Measurements from ENCODE around the gene PAGR1.
"Not testable (repeated sequence)": the region's sequence is repeated elsewhere in the genome, so short reads cannot be mapped to it uniquely, and the experiment has no call there.

PAGR1 gene

DNA sequence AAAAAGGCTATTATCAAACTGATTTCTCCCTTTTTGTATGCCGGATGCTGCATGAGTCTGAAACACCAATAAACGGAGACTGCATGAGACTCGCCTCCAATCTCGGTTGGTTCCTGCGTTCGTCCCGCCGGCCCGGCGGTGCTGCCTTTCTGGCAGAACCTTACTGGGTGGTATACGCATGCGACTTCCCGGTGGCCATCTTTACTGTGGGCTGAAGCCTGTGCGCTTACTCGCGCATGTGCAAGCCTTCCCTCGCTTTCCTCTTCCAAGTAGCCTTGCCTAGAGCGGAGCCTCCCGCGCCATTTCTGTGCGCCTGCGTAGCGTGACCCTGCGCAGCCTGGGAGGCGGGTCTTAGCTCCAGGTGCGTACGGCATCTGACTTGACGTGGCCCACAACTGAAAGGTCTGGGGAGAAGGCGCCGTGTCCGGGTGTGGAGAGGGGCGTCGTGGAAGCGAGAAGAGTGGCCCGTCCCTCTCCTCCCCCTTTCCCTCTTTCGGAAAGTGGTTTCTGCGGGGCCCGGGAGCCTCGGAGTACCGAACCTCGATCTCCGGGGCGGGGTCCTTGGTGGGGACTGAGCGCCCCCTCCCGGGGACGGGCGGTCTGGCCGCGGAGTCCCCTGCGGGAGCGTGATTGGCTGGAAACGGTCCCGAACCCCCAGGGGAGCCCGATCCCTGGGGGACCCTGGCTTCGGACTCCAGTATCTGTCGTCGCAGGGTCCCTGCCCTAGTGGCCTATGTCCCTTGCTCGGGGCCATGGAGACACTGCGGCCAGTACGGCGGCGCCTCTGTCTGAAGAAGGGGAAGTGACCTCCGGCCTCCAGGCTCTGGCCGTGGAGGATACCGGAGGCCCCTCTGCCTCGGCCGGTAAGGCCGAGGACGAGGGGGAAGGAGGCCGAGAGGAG, at the start of gene PAGR1:
Gene PAGR1, plus strand, starts transcription at position 360 of the 901 bp plus-strand sequence. Its CDS starts 374 bp downstream, at position 734.
- DNase-seq (ENCODE audit: low spot score), result peak; percentile 99

DNA sequence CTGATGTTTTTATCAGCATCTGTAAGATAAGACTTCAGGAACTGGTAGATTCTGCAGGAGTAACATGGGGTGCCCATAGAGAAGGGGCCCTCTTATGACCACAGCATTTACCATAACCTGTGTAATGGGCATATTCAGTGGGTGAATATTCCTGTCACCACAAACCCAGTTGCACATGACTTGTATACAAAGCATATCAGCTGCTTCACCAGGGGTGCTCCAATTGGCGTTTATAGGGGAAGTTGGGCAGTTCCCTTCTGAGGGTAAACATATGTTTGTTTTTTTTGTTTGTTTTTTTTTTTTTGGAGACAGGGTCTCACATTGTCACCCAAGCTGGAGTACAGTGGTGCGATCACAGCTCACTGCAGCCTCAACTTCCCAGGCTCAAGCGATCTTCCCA, 49.4 kb upstream of the PAGR1 start:
- no peak for DNase-seq (ENCODE audit: low spot score)

DNA sequence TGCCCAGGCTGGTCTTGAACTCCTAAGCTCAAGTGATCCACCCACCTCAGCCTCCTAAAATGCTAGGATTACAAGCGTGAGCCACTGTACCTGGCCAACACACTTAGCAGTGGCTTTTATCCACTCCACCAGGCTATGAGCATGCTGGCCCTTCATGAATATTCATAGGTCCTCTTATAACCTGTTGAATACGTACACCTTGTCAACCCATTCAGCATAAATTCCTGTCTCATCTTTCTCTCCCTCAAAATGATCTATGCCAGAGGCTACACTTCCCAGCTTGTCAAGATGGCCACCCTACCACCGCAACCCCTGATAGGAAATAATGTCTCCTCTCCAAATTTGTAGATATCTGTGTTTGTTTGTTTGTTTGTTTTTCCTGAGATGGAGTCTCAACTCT, 48.9 kb upstream of the PAGR1 start:
- DNase-seq (ENCODE audit: low spot score), result no peak

DNA sequence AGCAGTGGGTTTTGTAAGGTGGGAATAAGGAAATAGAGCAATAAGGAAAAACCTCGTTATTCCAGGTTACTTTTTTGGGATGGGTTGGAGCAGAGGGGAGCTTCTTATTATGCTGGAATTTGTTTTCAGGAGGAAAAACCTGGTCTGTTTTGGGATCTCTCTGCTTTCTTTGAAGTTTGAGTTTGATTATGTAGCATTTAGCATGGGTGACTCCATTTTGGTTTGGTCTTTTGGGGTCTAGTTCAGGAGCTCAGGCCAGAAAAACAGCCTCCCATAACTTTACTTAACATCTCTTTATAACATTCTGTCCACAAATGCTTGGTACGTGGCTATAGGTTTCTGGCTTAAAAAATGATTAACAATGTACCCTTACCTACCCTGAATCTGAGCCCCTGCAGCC, 46.4 kb upstream of the PAGR1 start:
- no peak for DNase-seq (ENCODE audit: low spot score)

DNA sequence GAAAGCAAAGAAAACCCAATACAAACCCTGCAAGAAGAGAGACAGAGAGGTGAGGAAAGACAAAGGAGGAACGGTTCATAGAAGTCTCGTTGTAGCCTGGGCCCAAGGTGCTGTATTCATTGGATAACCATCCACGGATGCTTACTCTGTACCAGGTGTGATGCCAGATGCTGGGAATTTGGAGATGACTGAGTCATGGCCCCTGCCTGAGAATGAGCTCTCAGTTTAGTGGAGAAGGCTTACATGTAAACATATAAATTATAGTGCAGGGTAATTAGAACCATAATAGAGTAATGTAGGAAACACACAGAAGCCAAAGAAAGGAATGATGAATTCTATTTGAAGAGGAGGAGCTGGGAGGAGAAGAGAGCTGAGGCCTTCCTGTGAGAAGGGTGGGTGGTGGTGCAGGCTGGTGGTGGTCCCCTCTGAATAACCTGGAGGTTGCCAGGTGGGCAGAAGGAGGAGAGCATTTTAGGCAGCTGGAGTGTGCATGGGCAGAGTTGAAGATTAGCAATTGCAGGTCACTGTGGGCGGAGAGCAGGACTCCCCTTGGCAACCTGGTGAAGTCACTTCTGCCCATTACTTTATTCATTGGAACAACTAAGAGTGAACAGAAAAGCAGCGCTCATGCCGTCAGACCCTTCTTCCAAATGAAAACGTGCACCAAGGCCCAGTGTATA, 45.6 kb upstream of the PAGR1 start:
- DNase-seq (ENCODE audit: low spot score), result no peak

DNA sequence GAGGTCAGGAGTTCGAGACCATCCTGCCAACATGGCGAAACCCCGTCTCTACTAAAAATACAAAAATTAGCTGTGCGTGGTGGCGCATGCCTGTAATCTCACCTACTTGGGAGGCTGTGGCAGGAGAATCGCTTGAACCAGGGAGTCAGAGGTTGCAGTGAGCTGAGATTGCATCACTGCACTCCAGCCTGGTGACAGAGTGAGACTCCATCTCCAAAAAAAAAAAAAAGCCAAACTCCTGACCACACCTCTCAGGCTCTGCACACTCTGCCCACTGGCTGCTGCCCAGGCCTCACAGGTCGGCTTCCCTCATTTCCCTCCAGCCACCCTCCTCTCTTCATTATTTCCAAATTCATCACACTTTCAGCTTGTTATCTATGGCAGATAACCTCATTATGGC, 43.6 kb upstream of the PAGR1 start:
- not testable (repeated sequence) for DNase-seq (ENCODE audit: low spot score)

DNA sequence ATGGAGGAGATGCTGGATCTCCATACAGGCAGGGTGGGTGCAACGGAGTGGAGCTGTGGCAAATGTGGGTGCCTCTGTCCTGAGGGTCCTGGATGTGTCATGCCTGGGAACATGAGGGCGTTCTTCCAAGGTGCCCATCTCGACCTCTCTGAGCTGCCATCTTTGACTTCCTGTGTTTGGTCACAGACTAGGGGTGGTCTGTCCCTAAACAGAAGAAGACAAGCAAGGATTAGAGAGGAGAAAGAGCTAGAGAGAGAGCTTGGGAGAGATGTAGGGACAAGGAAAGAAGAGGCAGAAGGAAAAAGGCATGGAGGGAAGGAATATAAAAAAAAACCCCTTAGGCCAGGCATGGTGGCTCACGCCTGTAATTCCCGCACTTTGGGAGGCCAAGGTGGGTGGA, 41.2 kb upstream of the PAGR1 start:
- DNase-seq (ENCODE audit: low spot score), result no peak

DNA sequence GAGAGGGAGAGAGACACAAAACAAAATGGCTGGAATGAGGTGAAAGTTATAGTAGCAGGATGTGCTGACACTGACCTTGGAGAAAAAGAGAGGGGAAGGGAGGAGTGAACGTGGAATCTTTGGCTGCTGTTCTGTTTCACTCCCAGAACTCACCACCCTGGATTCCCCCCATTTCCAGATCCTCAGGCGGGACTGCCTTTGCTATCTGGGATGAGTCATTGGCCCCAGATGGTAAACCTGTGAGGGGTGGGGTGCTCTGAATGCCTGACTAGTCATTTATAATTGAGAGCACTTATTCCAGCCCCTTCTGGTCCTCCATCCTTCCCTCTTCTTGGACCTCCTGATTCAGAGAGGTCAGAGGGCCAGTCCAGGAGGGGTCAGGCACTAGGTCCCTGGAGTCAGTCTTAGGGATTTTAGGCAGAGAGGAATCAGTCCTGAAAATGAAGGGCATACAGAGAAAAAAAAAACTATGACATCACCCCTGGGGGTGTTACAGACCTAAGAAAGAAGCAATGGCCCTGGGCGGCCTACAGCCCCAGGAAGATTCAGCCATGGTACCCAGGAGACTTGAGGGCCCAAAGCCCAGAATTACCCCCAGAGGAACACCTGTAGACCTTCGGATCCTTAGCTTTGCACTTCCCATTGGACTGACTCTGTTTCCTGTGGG, 40.1 kb upstream of the PAGR1 start:
- no peak for DNase-seq (ENCODE audit: low spot score)

DNA sequence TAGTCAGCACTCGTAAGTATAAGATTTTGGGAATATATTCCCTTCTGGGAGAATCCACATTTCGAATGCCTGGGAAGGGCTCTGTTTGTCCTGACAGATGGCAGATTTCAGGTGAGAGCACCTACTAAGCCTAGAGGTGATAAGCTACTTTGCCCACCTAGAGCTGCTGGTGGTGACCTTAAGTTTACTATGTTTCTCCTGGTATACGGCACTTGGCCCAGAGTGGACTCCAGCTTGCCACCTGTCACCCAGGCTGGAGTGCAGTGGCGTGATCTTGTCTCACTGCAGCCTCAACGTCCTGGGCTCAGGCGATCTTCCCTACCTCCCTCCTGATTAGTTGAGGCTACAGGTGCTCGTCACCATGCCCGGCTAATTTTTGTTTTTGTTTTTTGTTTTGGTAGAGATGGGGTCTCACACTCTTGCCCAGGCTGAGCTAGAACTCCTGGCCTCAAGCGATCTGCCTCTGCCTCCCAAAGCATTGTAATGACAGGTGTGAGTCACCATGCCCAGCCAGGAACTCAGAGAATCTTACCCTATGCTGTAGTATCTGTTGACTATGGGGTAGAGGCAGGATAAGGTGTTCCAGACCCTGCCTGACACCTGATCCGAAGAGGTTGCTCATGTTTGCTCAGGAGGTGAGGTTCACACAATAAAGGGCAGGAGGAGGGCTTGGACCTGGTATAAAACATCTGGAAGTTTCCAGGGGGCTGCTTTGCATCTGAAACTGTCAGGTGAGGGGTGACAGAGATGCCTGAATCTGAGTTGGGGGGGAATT, 38.2 kb upstream of the PAGR1 start, which contains the start of gene ZG16:
Gene ZG16, plus strand, starts transcription at position 681 of the 775 bp plus-strand sequence. CDS start 1,011 bp downstream, outside the sequence.
- no peak for DNase-seq (ENCODE audit: low spot score)

DNA sequence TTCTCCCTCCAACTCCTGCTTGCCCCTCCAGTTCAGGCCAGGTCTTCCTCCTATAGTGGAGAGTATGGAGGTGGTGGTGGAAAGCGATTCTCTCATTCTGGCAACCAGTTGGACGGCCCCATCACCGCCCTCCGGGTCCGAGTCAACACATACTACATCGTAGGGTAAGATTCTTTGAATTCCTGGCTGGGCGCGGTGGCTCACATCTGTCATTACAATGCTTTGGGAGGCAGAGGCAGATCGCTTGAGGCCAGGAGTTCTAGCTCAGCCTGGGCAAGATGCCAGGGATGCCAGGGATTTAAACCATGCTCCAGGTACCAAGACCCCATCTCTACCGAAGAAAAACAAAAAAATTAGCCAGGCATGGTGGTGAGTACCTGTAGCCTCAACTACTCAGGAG, 36.5 kb upstream of the PAGR1 start:
- DNase-seq (ENCODE audit: low spot score), result no peak

DNA sequence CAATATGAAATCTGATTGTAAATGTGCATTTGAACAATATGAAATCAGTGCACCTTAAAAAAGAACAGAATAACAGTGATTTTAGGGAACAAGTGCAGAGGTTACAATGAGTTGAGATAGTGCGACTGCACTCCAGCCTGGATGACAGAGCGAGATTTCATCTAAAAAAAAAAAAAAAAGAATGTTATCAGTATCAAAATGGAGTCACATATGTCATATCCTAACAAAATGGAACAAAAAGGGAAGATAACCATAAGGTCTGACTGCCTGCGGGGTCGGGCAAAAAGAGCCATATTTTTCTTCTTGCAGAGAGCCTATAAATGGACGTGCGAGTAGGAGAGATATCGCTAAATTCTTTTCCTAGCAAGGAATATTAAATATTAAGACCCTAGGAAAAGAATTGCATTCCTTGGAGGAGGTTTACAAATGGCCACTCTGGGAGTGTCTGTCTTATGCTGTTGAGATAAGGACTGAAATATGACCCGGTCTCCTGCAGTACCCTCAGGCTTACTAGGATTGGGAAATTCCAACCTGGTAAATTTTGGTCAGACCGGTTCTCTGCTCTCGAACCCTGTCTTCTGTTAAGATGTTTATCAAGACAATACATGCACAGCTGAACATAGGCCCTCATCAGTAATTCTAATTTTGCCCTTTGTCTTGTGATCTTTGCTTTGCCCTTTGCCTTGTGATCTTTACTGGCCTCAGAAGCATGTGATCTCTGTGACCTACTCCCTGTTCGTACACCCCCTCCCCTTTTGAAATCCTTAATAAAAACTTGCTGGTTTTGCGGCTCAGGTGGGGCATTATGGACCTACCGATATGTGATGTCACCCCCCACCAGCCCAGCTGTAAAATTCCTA, 32.6 kb upstream of the PAGR1 start:
- DNase-seq (ENCODE audit: low spot score), result not testable (repeated sequence)

DNA sequence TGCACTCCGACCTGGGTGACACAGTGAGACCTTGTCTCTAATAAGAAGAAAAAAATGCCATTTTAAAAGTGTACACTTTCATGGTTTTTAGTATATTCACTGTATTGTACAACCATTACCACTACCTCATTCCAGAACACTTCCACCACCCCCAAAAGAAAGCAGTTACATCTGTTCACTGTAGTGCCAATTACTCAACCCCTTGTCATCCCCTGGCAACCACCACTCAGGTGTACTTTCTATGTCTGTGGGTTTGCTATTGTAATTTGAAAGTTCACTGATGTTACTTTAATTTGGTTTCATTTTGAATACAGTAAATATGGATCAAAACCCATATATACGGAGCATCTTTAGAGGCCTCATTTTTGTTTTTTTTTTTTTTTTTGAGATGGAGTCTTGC, 31.8 kb upstream of the PAGR1 start:
- no peak for DNase-seq (ENCODE audit: low spot score)

DNA sequence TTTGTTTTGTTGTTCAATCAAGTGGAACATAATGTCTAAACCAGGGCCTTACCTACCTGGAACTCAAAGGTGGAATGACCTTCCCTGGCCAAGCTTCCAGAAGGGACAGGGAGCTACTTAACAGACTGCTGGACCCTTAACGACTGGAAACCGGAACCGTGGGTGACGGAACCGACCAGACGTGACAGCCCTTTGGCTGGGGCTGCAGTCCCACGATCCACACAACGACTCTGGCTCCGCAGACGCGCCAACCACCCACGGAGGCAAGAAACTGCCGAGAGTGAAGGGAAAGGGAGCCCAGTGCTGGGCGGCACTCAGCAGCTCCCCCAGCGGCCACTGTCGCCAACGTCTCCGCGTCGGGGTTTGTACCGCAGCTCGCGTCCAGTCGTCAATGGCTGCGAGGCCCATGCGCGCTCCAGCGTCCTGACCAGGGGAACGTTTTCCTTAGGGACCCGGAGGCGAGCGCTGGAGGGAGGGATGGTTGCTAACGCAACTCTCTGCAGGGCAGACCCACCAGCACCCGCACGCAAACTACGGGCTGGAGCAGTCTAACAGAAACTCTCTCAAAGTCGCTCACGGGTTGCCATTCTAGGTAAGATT, 31.0 kb upstream of the PAGR1 start:
- DNase-seq (ENCODE audit: low spot score), result peak; percentile 76

DNA sequence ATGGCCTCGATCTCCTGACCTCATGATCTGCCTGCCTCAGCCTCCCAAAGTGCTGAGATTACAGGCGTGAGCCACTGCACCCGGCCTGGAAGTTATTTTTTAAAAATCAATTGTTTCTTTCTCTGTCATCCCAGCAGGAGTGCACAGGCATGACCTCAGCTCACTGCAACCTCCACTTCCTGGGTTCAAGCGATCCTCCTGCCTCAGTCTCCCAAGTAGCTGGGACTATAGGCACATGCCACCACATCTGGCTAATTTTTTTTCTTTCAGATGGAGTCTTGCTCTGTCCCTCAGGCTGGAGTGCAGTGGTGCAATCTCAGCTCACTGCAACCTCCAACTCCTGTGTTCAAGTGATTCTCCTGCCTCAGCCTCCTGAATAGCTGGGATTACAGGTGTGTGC, 28.8 kb upstream of the PAGR1 start:
- DNase-seq (ENCODE audit: low spot score), result not testable (repeated sequence)

DNA sequence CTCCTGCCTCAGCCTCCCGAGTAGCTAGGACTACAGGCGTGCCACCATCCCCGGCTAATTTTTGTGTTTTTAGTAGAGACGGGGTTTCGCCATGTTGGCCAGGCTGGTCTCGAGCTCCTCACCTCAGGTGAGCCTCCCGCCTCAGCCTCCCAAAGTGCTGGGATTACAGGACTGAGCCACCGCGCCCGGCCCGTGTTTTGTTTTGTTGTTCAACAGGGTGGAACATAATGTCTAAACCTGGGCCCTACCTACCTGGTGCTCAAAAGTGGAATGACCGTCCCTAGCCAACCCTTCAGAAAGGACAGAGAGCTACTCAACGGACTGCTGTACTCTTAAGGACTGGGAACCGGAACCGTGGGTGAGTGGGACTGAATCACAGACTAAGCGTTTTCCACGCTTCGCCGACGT, 26.2 kb upstream of the PAGR1 start:
- no peak for DNase-seq (ENCODE audit: low spot score)

DNA sequence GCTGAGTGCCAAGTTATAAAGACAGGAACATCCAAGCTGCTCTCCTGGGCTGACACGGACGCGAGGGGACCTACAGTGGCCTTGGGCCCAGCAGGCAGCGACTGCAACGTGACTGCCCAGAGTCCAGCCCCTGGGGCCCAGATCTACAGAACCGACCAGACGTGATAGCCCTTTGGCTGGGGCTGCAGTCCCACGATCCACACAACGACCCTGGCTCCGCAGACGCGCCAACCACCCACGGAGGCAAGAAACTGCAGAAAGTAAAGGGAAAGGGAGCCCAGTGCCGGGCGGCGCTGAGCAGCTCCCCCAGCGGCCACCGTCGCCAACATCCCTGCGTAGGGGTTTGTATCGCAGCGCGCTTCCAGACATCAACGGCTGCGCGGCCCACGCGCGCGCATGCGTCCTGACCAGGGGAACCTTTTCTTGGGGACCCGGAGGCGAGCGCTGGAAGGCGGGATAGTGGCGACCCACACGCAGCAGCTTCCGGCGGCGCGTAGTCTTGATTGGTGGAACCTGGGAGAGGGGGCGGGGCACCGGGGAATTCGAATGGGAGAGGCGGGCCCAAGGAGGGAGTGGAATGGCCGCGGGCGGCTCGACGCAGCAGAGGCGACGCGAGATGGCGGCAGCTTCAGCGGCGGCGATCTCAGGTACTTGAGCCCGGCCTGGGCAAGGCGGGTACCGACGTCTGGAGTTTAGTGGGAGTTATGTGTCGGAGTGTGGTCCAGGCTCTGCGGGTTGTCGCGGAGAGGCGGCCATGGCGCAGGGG, 25.6 kb upstream of the PAGR1 start, which contains the start of gene KIF22:
Gene KIF22, plus strand, starts transcription at position 569 of the 766 bp plus-strand sequence. Its CDS starts 9 bp downstream, at position 578.
- DNase-seq (ENCODE audit: low spot score), result peak; percentile 100

DNA sequence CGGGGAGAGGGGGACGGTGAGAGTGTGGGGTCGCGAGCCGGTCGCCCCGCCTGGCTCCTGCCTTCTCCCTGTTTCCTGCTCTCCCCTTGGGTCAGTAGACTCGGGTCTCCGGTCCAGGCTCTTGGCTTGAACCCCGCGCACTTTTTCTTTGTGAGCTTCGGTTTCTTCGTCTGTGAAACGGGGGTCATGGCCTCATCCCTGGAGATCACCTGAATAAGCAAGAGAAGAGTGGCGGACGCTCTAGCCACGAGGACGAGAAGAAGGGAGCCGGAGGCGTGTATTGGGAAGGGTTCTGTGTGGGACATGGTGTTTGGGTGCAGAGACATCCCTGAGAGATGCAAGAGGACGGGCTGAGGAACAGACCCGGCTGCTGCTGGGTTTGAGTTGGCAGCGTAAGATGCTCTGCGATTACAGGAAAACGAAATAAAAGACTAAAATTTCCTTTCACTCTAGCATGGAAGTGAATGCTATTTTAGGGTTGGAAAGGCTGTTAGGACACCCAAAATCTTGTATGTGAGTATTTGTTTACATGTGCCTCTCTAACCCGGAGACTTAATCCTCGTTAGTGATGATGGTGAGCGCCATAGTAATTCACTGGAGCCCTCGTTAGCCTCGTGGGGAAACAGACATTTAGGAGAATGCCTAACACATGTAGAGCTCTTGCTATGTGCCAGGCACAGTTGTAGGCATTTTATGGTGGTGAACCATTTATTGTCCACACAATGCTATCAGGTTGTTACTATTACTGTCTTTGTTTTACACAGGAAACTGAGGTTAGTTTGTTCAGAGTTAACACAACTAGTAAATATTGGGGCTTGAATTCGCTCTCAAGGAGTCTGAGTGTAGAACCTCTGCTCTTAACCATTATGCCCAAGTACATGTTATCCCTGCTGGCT, 24.8 kb upstream of the PAGR1 start:
- no peak for DNase-seq (ENCODE audit: low spot score)

All from activated CD4-positive, alpha-beta T cell treated with anti-CD3 and anti-CD28 coated beads, Interleukin-2, Interleukin-4, amounts not matched to agents 100 ng/mL and 50 ng/mL, durations not matched to agents 16 hours and 8 hours (primary cell).